Tibial nerve (tissue), 4 donors: ENCODE data around the gene CHN1.

Source experiments
- CTCF ChIP-seq, 5 experiments: fragments of 200-600 bp in 3 of 5; fragments of 450-650 bp in 2 of 5; sonication (generic) in 3 of 5; IDR thresholded peaks; one replicate each; pipeline ENCODE4 v1.5.1; 2016 to 2019; ENCODE audit warnings: antibody characterized with exemption in 5 of 5, mild to moderate bottlenecking in 3 of 5, moderate library complexity in 2 of 5
- EP300 ChIP-seq, 2 donors: sonication (generic); formaldehyde crosslinking; IDR thresholded peaks; one replicate each; pipeline ENCODE4 v1.6.1; 2017; ENCODE audit warnings: antibody characterized with exemption in 2 of 2, mild to moderate bottlenecking in 1 of 2
- POLR2A ChIP-seq, 2 donors: fragments of 450-650 bp; IDR thresholded peaks; one replicate each; pipeline ENCODE4 v1.6.1; 2017; ENCODE audit warnings: antibody characterized with exemption in 2 of 2, mild to moderate bottlenecking in 2 of 2, moderate library complexity in 2 of 2

GRCh38 chr2:174925046-174925784 lies 80.0 kb downstream of the CHN1 start:
- no peak for TF ChIP-seq POLR2A (IDR thresholded peaks at IDR 0.05)
- no peak for TF ChIP-seq CTCF (IDR thresholded peaks at IDR 0.05)
- TF ChIP-seq EP300 (IDR thresholded peaks at IDR 0.05): no peak
